Neural progenitor cell (in vitro differentiated cells): ENCODE data around the gene CDC42SE2.

ENCODE experiments used
- EZH2 ChIP-seq: fragments of 200-600 bp; sonication (generic); IDR thresholded peaks from 2 replicates; pipeline ENCODE4 v1.6.1; 2017; ENCODE audit warnings: antibody characterized with exemption, mild to moderate bottlenecking, moderate library complexity
- EZH2phosphoT487 ChIP-seq: fragments of 200-600 bp; sonication (generic); IDR thresholded peaks from 2 replicates; pipeline ENCODE4 v1.6.1; 2017; ENCODE audit warnings: antibody characterized with exemption
- TF ChIP-seq, protein P1 (sequence below): fragments of 200-600 bp; sonication (generic); IDR thresholded peaks from 2 replicates; pipeline ENCODE4 v1.5.1; 2017; ENCODE audit warnings: antibody characterized with exemption, mild to moderate bottlenecking

DNA sequence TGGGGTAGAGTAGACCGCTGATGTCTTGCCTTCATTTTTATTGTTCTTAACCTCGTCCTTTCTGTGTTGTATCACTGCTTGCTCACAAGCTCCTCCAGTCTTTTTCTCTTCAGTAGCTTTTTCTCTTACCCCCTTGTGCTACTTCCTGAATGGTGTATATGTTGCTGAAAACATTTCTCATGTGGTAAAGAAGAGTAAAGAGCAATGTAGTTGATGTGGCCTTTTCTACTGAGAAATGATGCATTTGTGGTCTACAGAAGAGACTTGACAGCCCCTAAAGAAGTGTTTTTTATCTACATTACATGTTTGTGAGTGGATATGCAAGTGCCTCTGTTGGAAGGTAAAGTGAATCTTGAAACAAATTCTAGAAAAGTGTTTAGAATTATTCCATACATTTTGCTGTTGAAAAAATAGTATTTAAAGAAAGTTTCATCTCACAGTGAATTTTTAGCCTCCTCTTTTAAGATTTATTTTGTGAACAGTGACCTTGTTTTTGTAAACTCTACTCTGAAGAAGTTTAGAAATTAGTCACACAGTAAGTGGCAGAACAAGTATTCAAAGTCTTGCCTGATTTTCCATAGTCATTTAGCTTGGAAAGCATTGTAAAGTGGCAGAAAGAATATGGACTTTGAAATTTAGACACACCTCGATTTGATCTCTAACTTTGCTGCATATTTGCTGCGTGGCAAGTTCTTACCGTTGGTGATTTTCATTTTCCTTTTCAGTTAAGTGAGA is 17.4 kb downstream of the CDC42SE2 start:
- TF ChIP-seq, protein P1, sequence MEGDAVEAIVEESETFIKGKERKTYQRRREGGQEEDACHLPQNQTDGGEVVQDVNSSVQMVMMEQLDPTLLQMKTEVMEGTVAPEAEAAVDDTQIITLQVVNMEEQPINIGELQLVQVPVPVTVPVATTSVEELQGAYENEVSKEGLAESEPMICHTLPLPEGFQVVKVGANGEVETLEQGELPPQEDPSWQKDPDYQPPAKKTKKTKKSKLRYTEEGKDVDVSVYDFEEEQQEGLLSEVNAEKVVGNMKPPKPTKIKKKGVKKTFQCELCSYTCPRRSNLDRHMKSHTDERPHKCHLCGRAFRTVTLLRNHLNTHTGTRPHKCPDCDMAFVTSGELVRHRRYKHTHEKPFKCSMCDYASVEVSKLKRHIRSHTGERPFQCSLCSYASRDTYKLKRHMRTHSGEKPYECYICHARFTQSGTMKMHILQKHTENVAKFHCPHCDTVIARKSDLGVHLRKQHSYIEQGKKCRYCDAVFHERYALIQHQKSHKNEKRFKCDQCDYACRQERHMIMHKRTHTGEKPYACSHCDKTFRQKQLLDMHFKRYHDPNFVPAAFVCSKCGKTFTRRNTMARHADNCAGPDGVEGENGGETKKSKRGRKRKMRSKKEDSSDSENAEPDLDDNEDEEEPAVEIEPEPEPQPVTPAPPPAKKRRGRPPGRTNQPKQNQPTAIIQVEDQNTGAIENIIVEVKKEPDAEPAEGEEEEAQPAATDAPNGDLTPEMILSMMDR = no peak
- no peak for TF ChIP-seq EZH2
- TF ChIP-seq EZH2phosphoT487 = no peak
